H9 (cell line): ENCODE results near the gene KIF18B. TPM values are rescaled to one million over a fixed set of nuclear protein-coding genes. Genes with fewer than 3 reads are reported as not detected.

Experiments
- DNase-seq: peaks from one replicate; pipeline ENCODE4 v3.0.0-alpha.2; 2017
- H2AFZ ChIP-seq: one replicate; pipeline ENCODE4 v1.6.1; 2013; ENCODE audit warnings: mild to moderate bottlenecking, low read length, control low read depth, moderate library complexity
- H2AK5ac ChIP-seq: 2 replicates; pipeline ENCODE4 v1.6.1; 2013; ENCODE audit warnings: low read length, control low read depth, mixed read lengths; ENCODE audit not compliant: insufficient read length
- H2BK120ac ChIP-seq: one replicate; pipeline ENCODE4 v1.6.1; 2013; ENCODE audit warnings: low read depth, mild to moderate bottlenecking, low read length, control low read depth, inconsistent platforms; ENCODE audit not compliant: poor library complexity, severe bottlenecking
- H2BK12ac ChIP-seq: 2 replicates; pipeline ENCODE4 v1.6.1; 2013; ENCODE audit warnings: low read length, control low read depth, mixed read lengths, low read depth; ENCODE audit not compliant: insufficient read length
- H2BK15ac ChIP-seq: 2 replicates; pipeline ENCODE4 v1.6.1; 2013; ENCODE audit warnings: low read depth, low read length, control low read depth
- H2BK20ac ChIP-seq: one replicate; pipeline ENCODE4 v1.6.1; 2013; ENCODE audit warnings: low read depth, mild to moderate bottlenecking, low read length, control low read depth, inconsistent platforms; ENCODE audit not compliant: poor library complexity, severe bottlenecking
- H2BK5ac ChIP-seq: 2 replicates; pipeline ENCODE4 v1.6.1; 2013; ENCODE audit warnings: low read length, control low read depth, mixed read lengths; ENCODE audit not compliant: insufficient read length
- H3K14ac ChIP-seq: 2 replicates; pipeline ENCODE4 v1.6.1; 2013; ENCODE audit warnings: low read length, control low read depth; ENCODE audit not compliant: insufficient read depth
- H3K18ac ChIP-seq: 2 replicates; pipeline ENCODE4 v1.6.1; 2013; ENCODE audit warnings: low read depth, mild to moderate bottlenecking, mixed read lengths, low read length, control low read depth; ENCODE audit not compliant: insufficient read length
- H3K23ac ChIP-seq: 2 replicates; pipeline ENCODE4 v1.6.1; 2013; ENCODE audit warnings: low read length, control low read depth, mixed read lengths, low read depth; ENCODE audit not compliant: insufficient read length
- H3K23me2 ChIP-seq: 2 replicates; pipeline ENCODE4 v1.6.1; 2013; ENCODE audit warnings: low read depth, mild to moderate bottlenecking, mixed read lengths, low read length, control low read depth; ENCODE audit not compliant: insufficient read length, poor library complexity, severe bottlenecking
- H3K27ac ChIP-seq: 2 replicates; pipeline ENCODE4 v1.5.1; 2013; ENCODE audit warnings: low read length, control low read depth, mixed read lengths, low read depth; ENCODE audit not compliant: insufficient read length
- H3K27me3 ChIP-seq: 2 replicates; pipeline ENCODE4 v1.6.1; 2013; ENCODE audit warnings: low read length, control low read depth, inconsistent platforms; ENCODE audit not compliant: insufficient read depth
- H3K4ac ChIP-seq: 2 replicates; pipeline ENCODE4 v1.6.1; 2013; ENCODE audit warnings: low read depth, mild to moderate bottlenecking, control low read depth, inconsistent platforms, low read length, moderate library complexity
- H3K4me1 ChIP-seq: 2 replicates; pipeline ENCODE4 v1.6.1; 2013; ENCODE audit warnings: low read length, control low read depth, inconsistent platforms; ENCODE audit not compliant: insufficient read depth
- H3K4me2 ChIP-seq: 2 replicates; pipeline ENCODE4 v1.6.1; 2013; ENCODE audit warnings: low read length, control low read depth, mixed read lengths; ENCODE audit not compliant: insufficient read length, insufficient read depth
- H3K56ac ChIP-seq: 2 replicates; pipeline ENCODE4 v1.6.1; 2013; ENCODE audit warnings: low read depth, mild to moderate bottlenecking, mixed read lengths, low read length, control low read depth; ENCODE audit not compliant: insufficient read length
- H3K79me1 ChIP-seq: 2 replicates; pipeline ENCODE4 v1.6.1; 2013; ENCODE audit warnings: low read depth, mild to moderate bottlenecking, moderate library complexity, low read length, control low read depth, inconsistent platforms; ENCODE audit not compliant: insufficient read depth, poor library complexity, severe bottlenecking
- H3K79me2 ChIP-seq: 2 replicates; pipeline ENCODE4 v1.6.1; 2013; ENCODE audit warnings: low read length, control low read depth, inconsistent platforms; ENCODE audit not compliant: insufficient read depth
- H3K9ac ChIP-seq: 2 replicates; pipeline ENCODE4 v1.6.1; 2013; ENCODE audit warnings: low read length, control low read depth, mixed read lengths; ENCODE audit not compliant: insufficient read length; ENCODE audit errors: extremely low read depth
- H3K9me3 ChIP-seq: one replicate; pipeline ENCODE4 v1.6.1; 2013; ENCODE audit warnings: low read depth, low read length, inconsistent platforms; ENCODE audit not compliant: control insufficient read depth
- H3T11ph ChIP-seq: one replicate; pipeline ENCODE4 v1.6.1; 2013; ENCODE audit warnings: mild to moderate bottlenecking, low read length, control low read depth, inconsistent platforms
- H4K20me1 ChIP-seq: one replicate; pipeline ENCODE4 v1.6.1; 2013; ENCODE audit not compliant: control insufficient read depth, insufficient read length, insufficient read depth
- H4K5ac ChIP-seq: 2 replicates; pipeline ENCODE4 v1.6.1; 2013; ENCODE audit warnings: low read depth, mild to moderate bottlenecking, mixed read lengths, low read length, control low read depth; ENCODE audit not compliant: insufficient read length
- H4K8ac ChIP-seq: replicated peaks from 2 replicates; pipeline ENCODE4 v1.6.1; 2013; ENCODE audit warnings: low read length, control low read depth, mixed read lengths, low read depth; ENCODE audit not compliant: insufficient read length
- H4K91ac ChIP-seq: 2 replicates; pipeline ENCODE4 v1.6.1; 2013; ENCODE audit warnings: low read depth, mild to moderate bottlenecking, moderate library complexity, mixed read lengths, low read length, control low read depth; ENCODE audit not compliant: insufficient read length
- H3K27ac Mint-ChIP-seq, 3 experiments: 2 replicates in 2 of 3; 3 replicates in 1 of 3; pipeline ENCODE4 v1.8.0; 2020 to 2021; ENCODE audit warnings: mixed read lengths in 3 of 3, mild to moderate bottlenecking in 1 of 3, moderate library complexity in 1 of 3
- H3K27me3 Mint-ChIP-seq: 2 replicates; pipeline ENCODE4 v1.8.0; 2021; ENCODE audit warnings: low read depth, mild to moderate bottlenecking, moderate library complexity, mixed read lengths
- H3K36me3 Mint-ChIP-seq, 3 experiments: 2 replicates in 2 of 3; 3 replicates in 1 of 3; pipeline ENCODE4 v1.8.0; 2020 to 2021; ENCODE audit warnings: low read depth in 3 of 3, mixed read lengths in 3 of 3; ENCODE audit not compliant: insufficient read depth in 1 of 3
- H3K4me1 Mint-ChIP-seq, 2 experiments: 2 replicates each; pipeline ENCODE4 v1.8.0; 2020; ENCODE audit warnings: mixed read lengths in 2 of 2
- H3K4me3 Mint-ChIP-seq, 2 experiments: 2 replicates in 1 of 2; 3 replicates in 1 of 2; pipeline ENCODE4 v1.8.0; 2020 to 2021; ENCODE audit warnings: mild to moderate bottlenecking in 2 of 2, mixed read lengths in 2 of 2, moderate library complexity in 1 of 2
- H3K9me3 Mint-ChIP-seq, 2 experiments: 2 replicates in 1 of 2; 3 replicates in 1 of 2; pipeline ENCODE4 v1.8.0; 2020; ENCODE audit warnings: mild to moderate bottlenecking in 2 of 2, mixed read lengths in 2 of 2, moderate library complexity in 1 of 2
- WGBS: extraction: QIAGEN DNeasy Blood & Tissue Kit; methylation state at CpG from one replicate; pipeline ENCODE4 v1.1.7; 2013; ENCODE audit warnings: missing lambda C conversion rate, low lambda C conversion rate, mixed read lengths; ENCODE audit not compliant: insufficient read length; ENCODE audit errors: extremely low coverage; 5-methylcytosine and 5-hydroxymethylcytosine counted together
- total RNA-seq: library from RNA; stranded (reverse); gene quantifications from 2 replicates; pipeline ENCODE4 v1.2.1, GENCODE V29; 2021
- TF ChIP-seq, protein P1 (sequence below): fragments of 200-600 bp; sonication (generic); conservative IDR thresholded peaks from 3 replicates; pipeline ENCODE4 v1.8.0; 2021; ENCODE audit warnings: antibody characterized with exemption, mild to moderate bottlenecking

Gene KIF18B
- total RNA-seq, 1 experiment from 2014 or later: 51.8 TPM

- Histone ChIP-seq H3K79me1 (no peaks in the 10 kb centered on the region), H3K14ac (no peak overlapping the region), H3K9me3 (no peaks in the 10 kb centered on the region), H2AK5ac (no peak overlapping the region), H3K56ac (no peak overlapping the region), H2BK15ac (no peak overlapping the region), H3K27me3 (0 out of 2 replicates have a peak, but pooled peaks cover 2% of the 10 kb centered on the region), H3K23ac (no peak overlapping the region), H3K4me2 (no peak overlapping the region), H3K18ac (no peak overlapping the region), H4K8ac (no peak overlapping the region), H2BK5ac (no peak overlapping the region), H3K4ac (no peak overlapping the region), H2BK120ac (no peak overlapping the region), H3K4me1 (peaks cover 7% of the 10 kb centered on the region; the same call in 1 of the 2 replicates), H3K23me2 (no peaks in the 10 kb centered on the region), H2BK20ac (no peak overlapping the region), H4K20me1 (no peaks in the 10 kb centered on the region), H3T11ph (no peak overlapping the region), H4K91ac (no peak overlapping the region), H3K9ac (no peak overlapping the region), H3K27ac (no peak overlapping the region), H4K5ac (no peak overlapping the region), H3K79me2 (no peaks in the 10 kb centered on the region), H2BK12ac (no peak overlapping the region), H2AFZ (no peak overlapping the region)
- Mint-ChIP-seq H3K4me1 (peaks cover 17 to 23% of the 10 kb centered on the region in 2 experiments), H3K9me3 (no peaks in the 10 kb centered on the region), H3K4me3 (no peak overlapping the region; a peak in 1 of 5 replicates), H3K27me3 (peaks cover 40% of the 10 kb centered on the region), H3K27ac (no peak overlapping the region), H3K36me3 (no peaks in the 10 kb centered on the region)
- no peak for DNase-seq
- TF ChIP-seq, protein P1, sequence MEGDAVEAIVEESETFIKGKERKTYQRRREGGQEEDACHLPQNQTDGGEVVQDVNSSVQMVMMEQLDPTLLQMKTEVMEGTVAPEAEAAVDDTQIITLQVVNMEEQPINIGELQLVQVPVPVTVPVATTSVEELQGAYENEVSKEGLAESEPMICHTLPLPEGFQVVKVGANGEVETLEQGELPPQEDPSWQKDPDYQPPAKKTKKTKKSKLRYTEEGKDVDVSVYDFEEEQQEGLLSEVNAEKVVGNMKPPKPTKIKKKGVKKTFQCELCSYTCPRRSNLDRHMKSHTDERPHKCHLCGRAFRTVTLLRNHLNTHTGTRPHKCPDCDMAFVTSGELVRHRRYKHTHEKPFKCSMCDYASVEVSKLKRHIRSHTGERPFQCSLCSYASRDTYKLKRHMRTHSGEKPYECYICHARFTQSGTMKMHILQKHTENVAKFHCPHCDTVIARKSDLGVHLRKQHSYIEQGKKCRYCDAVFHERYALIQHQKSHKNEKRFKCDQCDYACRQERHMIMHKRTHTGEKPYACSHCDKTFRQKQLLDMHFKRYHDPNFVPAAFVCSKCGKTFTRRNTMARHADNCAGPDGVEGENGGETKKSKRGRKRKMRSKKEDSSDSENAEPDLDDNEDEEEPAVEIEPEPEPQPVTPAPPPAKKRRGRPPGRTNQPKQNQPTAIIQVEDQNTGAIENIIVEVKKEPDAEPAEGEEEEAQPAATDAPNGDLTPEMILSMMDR: no peak
- no CpG with 5 or more reads among the region's 2 CpGs for WGBS
These were observed 29.6 kb downstream of the KIF18B start for GRCh38 chr17:44918006-44918405.
